HTERT RPE-1 (cell line): ENCODE measurements around the gene AIFM2.
"Not testable (repeated sequence)": the region's sequence is repeated elsewhere in the genome, so short reads cannot be mapped to it uniquely, and the experiment has no call there.

Experiments
- in situ Hi-C: fragments of 300-500 bp; cut with MboI; formaldehyde crosslinking; loops from 4 replicates; pipeline ENCODE4 v1.14.3; 2020; ENCODE audit warnings: low sequenced_read_pairs

Gene AIFM2

DNA sequence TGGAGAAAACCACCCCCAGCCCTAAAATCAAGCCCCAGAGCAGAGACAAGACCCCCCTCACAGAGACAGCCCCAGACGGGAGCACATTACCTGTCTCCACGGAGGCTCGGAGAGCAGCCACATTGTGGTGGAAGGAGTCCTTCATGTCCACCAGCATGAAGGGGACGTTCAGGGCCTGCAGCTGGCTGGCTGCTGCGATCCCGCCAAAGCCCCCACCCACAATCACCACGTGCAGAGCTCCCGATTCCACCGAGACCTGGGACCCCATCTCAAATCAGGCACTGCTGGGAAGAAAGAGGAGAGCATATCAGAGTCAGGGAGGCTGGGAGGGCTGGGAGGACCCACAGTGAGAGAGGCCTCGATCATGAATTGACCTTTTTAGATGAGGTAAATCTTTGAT lies 8.8 kb downstream of the AIFM2 start:
- in situ Hi-C loops: no loop called here

DNA sequence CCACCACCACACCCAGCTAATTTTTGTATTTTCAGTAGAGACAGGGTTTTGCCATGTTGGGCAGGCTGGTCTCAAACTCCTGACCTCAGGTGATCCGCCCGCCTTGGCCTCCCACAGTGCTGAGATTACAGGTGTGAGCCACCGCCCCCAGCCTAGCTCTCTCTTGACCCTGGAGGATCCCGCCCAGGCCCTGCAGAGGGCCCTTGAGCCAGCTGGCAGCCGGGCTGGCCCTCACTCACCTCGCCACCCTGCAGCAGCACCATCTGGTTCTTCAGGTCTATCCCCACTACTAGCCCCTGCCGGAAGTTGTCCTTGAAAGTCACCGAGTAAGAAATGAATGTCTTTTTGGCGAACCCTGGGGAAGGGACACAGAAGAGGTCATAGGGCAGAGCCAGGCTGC lies 9.5 kb downstream of the AIFM2 start:
- in situ Hi-C loops: not testable (repeated sequence)

DNA sequence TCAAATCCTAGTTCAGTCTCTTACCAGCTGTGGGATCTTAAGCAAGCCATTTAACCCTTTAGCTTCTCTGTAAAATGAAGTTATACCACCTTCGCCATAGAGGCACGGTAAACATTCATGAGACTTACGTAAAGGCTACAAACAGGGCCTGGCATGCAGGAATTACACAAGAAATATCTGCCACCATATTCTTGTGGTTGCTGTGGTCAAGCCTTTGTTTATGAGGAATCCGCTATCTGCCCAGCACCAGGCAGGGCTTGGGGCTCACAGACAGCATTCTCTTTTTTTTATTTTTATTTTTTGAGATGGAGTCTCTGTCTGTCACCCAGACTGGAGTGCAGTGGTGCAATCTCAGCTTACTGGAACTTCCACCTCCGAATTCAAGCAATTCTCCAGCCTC lies 9.9 kb downstream of the AIFM2 start:
- in situ Hi-C loops: no loop called here

DNA sequence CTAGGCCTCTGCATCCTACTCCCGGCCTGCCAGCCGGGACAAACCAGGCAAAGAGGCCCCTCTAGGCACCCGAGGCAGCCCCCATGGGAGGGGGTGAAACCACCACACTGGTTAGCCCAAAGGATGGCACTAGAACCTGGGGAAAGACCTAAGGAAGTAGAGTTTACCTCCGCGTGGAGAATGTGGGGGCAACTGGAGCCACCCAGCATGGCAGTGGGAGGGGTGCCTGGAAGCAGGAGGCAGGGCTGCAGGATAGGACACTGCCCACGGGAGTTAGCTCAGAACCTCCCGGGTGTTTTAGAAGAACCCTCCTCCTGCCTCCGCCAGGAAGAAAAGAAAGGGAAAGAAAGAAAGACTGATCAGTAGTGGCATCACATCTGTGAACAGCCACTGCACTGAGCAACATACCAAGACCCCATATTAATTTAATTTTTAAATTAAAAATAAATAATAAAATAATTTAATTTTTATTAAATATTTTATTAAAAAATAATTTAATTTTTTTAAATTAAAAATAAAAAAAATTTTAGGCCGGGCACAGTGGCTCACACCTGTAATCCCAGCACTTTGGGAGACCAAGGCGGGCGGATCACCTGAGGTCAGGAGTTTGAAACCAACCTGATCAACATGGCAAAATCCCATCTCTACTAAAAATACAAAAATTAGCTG lies 11.2 kb downstream of the AIFM2 start:
- in situ Hi-C loops: no loop called here

DNA sequence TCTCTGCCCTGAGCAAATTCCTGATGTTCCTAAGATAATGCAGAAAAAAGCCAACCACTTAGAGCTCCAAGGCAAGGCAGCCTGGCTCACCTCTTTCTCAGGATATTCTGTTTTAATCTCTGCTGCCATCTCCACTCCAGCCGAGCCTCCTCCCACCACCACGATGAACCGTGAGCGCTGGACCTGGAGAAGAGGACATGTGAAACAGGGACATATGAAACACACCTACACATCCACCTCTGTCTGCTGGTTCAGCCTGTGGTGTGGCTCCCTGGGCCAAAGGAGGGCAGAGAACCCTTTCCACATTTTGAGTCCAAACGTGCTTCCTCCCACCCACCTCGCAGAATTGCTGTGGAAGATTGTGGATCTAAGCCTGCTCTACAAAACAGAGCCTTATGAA lies 12.2 kb downstream of the AIFM2 start:
- in situ Hi-C loops: no loop called here

DNA sequence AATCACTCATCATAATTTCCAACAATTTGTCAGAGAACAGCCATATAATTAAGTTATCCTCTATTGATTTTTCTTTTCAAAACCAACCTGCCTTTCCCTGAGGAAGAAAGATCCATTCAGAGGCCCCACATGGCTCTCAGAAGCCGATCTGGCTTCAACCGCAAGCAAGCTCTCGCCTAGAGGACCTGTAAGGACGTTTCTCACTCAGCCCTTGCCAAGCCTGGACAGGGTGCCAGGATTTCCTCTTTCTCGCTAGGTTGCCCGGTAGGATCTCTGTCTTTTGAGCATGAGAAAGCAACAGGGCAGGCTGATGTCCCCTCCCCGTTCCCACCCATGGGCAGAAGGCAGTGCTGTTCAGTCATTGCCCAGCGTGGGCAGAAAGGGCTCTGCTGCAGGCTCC lies 13.0 kb downstream of the AIFM2 start:
- in situ Hi-C loops: no loop called here

DNA sequence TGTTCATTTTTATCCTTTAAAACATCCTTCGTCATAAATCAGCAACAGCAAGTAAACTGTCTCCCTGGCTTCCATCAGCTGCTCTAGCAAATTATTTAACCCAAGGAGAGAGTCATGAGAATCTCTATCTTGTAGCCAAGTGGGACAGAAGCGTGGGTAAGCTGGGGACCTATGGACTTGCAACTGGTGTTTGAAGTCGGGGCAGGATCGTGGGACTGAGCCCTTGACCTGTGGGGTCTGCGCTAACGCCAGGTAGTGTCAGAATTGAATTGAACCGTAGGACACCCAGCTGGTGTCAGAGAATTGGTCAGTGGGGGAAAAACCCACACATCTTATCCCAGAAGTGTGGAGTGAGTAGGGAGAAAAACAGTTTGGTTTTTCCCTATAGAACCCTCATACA lies 13.4 kb downstream of the AIFM2 start:
- in situ Hi-C loops: no loop called here

DNA sequence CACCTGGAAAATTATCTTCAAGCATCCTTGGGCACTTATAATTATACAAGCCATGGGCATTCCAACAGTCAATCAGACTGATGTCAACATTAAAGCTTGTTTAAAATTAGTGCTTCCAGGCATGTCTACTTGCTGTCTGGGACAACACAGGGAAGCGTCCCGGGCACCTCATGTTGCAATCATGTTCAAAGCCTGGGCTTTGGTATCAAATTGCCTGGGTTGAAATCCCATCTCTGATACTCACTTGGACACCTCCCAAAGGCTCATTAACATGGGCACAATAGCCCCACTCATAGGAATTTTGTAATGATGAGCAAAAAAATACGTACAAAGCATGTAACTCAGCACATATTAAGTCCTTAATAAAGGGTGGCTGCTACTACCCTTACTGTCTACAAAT lies 14.4 kb downstream of the AIFM2 start:
- in situ Hi-C loops: no loop called here

GRCh38 chr10:70117646-70118045 lies 15.0 kb downstream of the AIFM2 start:
- in situ Hi-C loops: no loop called here

DNA sequence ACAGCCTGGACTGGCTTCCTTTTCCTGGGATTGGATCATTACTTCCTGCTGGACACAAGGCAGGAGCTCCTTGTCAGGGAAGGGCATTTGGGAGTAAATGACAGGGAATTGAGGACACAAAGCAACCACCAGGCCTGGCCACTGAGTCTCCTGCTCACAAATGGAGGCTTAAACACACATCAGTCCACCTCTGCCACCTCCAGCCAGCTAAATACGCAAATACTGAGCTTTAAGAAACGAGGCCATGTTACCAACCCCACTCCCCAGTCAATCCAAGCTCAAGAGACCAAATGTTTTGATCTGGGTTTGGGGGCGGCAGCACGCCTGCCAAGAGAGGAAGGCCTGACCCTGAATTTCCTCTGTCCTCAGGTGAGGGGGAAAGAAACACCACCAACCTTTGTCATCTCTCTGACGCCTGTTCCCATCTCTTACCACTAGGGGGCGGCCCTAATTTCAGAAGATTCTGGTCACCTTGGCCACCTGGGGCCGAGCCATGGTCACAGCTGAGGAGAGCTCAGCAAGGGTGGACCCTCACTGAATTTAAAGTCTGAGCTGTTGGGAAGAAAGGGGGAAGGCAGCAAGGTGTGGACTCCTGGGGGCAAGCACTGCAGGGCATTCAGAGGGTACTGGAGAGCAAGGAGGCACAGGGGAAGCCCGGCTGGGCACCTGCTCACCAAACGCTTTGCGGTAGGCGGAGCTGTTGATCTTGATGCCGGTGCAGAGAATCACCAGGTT lies 16.5 kb downstream of the AIFM2 start:
- in situ Hi-C loops: no loop called here

GRCh38 chr10:70114902-70115301 lies 17.7 kb downstream of the AIFM2 start:
- in situ Hi-C loops: no loop called here

GRCh38 chr10:70112071-70112470 lies 20.6 kb downstream of the AIFM2 start:
- in situ Hi-C loops: no loop called here

- in situ Hi-C loops: no loop called here
Measured at GRCh38 chr10:70111496-70111895, 21.1 kb downstream of the AIFM2 start.

DNA sequence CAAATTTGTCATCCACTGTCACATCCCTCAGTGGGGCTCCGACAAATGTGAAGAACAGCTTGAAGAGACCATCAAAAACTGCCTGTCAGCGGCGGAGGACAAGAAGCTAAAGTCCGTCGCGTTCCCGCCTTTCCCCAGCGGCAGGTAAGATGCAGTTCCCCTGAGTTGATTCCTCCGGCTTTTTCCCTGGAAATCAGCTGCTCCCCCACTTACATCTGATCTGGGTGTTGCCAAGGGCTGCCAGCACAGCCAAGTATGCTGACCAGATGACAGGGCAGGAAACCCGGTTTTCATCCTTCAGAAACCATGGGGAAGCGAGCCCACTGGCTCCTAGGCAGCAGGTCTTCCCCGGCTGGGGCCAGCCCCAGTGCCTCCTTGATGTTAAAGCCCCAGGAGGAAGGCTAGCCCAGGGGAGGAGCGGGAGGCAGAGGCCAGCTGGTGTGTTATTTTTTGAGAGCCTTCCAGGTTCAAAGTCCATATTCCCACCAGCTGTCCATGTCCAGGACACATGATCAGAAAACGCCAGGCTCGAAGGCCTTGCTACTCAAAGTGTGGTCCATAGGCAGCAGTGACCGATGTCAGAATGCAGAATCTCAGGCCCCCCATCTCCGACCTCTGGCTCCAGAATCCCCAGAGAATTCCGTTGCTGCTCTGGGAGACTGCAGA lies 23.4 kb downstream of the AIFM2 start:
- in situ Hi-C loops: no loop called here

DNA sequence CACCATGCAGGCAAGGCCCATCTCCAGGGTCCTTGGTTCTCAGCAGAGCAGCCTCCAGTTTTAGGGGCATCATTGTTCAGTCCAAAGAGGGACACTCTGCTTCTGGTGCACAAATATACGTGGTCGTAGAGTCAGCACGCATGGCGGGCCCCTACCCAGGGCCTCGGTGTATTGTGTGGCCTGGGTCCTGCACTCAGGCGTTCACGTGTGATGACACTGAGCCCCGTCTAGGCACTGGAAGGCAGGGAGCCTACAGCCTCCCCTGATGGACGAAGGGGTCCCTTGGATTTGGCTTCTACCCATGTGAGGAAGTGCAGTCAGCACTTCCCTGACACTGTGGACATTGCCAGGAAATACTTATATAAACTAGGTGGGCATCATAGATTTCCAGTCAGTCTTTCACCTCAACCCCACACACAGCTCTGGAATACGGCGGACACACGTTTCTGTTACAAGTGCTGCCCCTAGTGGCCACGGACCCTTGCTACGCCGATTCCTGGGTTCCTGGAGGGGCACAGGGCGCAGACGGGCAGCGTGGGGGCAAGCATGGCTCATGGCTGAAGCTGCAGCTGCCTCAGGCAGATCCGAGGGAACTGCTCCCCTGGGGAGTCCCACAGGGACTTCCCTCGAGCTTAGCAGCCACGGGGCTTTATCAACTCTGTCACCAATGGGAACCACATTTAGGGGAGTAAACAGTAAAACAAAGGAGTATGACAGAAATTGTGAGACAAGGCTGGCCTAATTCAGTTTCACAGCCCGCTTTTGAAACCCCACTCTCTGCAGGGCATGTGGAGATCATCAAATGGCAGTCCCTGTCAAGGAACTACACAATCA lies 25.4 kb downstream of the AIFM2 start:
- in situ Hi-C loops: no loop called here

- in situ Hi-C loops: no loop called here
Measured at GRCh38 chr10:70101668-70102067, 31.0 kb downstream of the AIFM2 start.

DNA sequence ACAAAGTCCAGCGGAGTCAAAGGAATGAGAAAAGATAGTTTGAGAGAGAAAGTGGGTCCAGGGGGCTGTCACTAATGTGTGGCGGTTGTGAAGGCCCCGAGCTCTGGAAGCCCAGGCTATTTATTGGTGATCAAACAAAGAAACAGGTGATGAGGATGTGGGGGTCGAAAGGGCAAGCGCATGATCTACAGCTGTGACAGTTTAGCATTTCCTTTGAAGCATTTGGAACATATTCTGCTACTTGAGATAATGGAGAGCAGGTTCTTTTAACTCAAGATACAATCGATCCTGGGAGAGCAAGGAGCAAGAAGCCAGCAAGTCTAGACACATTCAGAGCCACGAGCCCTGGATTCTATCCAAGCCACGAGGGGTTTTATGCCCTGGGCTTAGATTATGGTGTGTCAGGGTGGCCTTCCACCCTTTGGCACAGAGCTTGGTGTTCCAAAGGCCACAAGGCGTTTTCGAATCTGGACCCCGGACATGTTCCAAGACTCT lies 31.5 kb downstream of the AIFM2 start:
- in situ Hi-C loops: not testable (repeated sequence)

GRCh38 chr10:70098271-70098670 lies 34.4 kb downstream of the AIFM2 start:
- in situ Hi-C loops: no loop called here

GRCh38 chr10:70097459-70097858 lies 35.2 kb downstream of the AIFM2 start:
- in situ Hi-C loops: no loop called here

DNA sequence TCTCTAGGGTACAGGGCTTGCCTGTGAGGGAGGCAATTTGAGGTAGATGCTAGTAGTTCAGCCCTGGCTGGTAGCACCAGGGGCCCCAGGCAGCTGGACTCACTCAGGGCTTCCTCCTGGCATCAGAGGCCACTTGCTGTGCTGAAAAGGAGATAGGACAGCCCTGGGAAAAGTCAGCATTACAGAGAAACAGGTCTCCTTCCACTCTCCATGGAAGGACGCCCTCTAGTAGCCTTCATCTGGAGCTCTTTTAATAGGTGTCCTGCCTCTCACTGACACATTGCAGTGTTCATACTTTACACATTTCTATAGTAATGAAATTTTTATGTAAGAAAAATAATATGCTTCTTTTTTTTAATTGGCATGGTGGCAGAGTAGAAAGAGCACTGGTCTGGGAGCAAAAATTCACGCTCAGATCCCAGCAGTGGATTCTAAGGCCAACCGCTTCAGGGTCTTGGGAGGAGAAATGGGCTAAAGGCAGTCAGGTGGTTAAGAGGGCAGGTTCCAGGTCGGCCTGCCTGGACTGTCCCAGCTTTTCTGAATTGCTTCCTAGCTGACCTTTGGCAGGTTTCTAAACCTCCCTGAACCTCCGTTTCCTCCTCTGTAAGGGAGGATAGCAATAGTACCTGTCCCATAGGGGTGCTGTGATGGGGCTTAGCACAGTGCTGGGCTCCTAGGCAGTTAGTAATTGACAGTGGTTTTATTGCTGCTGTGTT lies 35.8 kb downstream of the AIFM2 start:
- in situ Hi-C loops: no loop called here
